Panc1 (cell line): ENCODE data around the gene CNN3.

Source experiments
- CTCF ChIP-seq: fragments of 450-650 bp; IDR thresholded peaks from 2 replicates; pipeline ENCODE4 v1.5.1; 2017; ENCODE audit warnings: mild to moderate bottlenecking
- SIN3A ChIP-seq: IDR thresholded peaks from 2 replicates; pipeline ENCODE4 v1.6.1; 2012; ENCODE audit warnings: low read depth, mild to moderate bottlenecking, low read length, moderate library complexity, borderline replicate concordance; ENCODE audit not compliant: insufficient read depth
- TCF7L2 ChIP-seq: IDR thresholded peaks from 2 replicates; pipeline ENCODE4 v1.6.1; 2011; ENCODE audit warnings: mild to moderate bottlenecking, low read depth, low read length, inconsistent platforms

GRCh38 chr1:94862718-94863117 lies 64.2 kb downstream of the CNN3 start:
- no peak for TF ChIP-seq CTCF
- no peak for TF ChIP-seq TCF7L2
- TF ChIP-seq SIN3A, result no peak
